Esophagus mucosa (tissue), 1 donor: ENCODE data around the gene CFAP47. TPM values are rescaled to one million over a fixed set of nuclear protein-coding genes. Genes with fewer than 3 reads are reported as not detected.
"Not testable (repeated sequence)": the region's sequence is repeated elsewhere in the genome, so short reads cannot be mapped to it uniquely, and the experiment has no call there.

Source experiments
- ATAC-seq: fragments of 200-7000 bp; cut with Tn5 transposase; one replicate; pipeline ENCODE4 v1.9.1; 2020
- total RNA-seq: library from RNA; stranded (reverse); gene quantifications from one replicate; pipeline ENCODE4 v1.2.4, GENCODE V29; 2023
- donor health status: DM: yes; HTN: yes; CAD: no.

Gene CFAP47
- total RNA-seq, result not detected

GRCh38 chrX:35919536-35920309 lies at the start of gene CFAP47:
Gene CFAP47 (plus strand): TSS chrX:35919734. CDS start chrX:35919800, 66 bp downstream.
- no peak for ATAC-seq

GRCh38 chrX:35880601-35881000 lies 38.9 kb upstream of the CFAP47 start:
- ATAC-seq, result no peak

GRCh38 chrX:35886135-35886534 lies 33.4 kb upstream of the CFAP47 start:
- ATAC-seq, result no peak

- peak; percentile 58 for ATAC-seq
These were observed 28.8 kb upstream of the CFAP47 start for GRCh38 chrX:35890699-35891098.

- ATAC-seq, result not testable (repeated sequence)
These were observed 67.3 kb downstream of the CFAP47 start for GRCh38 chrX:35986816-35987215.

GRCh38 chrX:36007207-36007606 lies 87.7 kb downstream of the CFAP47 start:
- no peak for ATAC-seq

- ATAC-seq, result no peak
These were observed 99.6 kb downstream of the CFAP47 start for GRCh38 chrX:36019125-36019524.

- no peak for ATAC-seq
These were observed 116.0 kb downstream of the CFAP47 start for GRCh38 chrX:36035550-36035949.

- ATAC-seq, result no peak
These were observed 143.2 kb downstream of the CFAP47 start for GRCh38 chrX:36062778-36063177.

- ATAC-seq, result no peak
These were observed 151.5 kb downstream of the CFAP47 start for GRCh38 chrX:36071061-36071460.

- ATAC-seq, result not testable (repeated sequence)
These were observed 155.5 kb downstream of the CFAP47 start for GRCh38 chrX:36075009-36075408.

GRCh38 chrX:36083256-36083655 lies 163.7 kb downstream of the CFAP47 start:
- no peak for ATAC-seq

- ATAC-seq, result no peak
These were observed 167.8 kb downstream of the CFAP47 start for GRCh38 chrX:36087366-36087765.

- ATAC-seq, result not testable (repeated sequence)
These were observed 169.4 kb downstream of the CFAP47 start for GRCh38 chrX:36088939-36089338.

- no peak for ATAC-seq
These were observed 182.9 kb downstream of the CFAP47 start for GRCh38 chrX:36102425-36102824.

GRCh38 chrX:36116222-36116621 lies 196.7 kb downstream of the CFAP47 start:
- ATAC-seq, result no peak

- ATAC-seq, result no peak
These were observed 239.7 kb downstream of the CFAP47 start for GRCh38 chrX:36159254-36159653.

GRCh38 chrX:36160081-36160480 lies 240.5 kb downstream of the CFAP47 start:
- ATAC-seq, result no peak

GRCh38 chrX:36198575-36198974 lies 279.0 kb downstream of the CFAP47 start:
- peak; percentile 76 for ATAC-seq

- ATAC-seq, result no peak
These were observed 280.4 kb downstream of the CFAP47 start for GRCh38 chrX:36199928-36200327.

GRCh38 chrX:36214924-36215323 lies 295.4 kb downstream of the CFAP47 start:
- ATAC-seq, result no peak

- no peak for ATAC-seq
These were observed 299.3 kb downstream of the CFAP47 start for GRCh38 chrX:36218801-36219200.

- ATAC-seq, result not testable (repeated sequence)
These were observed 315.4 kb downstream of the CFAP47 start for GRCh38 chrX:36234840-36235528.

- no peak for ATAC-seq
These were observed 321.9 kb downstream of the CFAP47 start for GRCh38 chrX:36241397-36241796.
